H1 (cell line): Measurements from ENCODE around the gene TCERG1L. TPM values are rescaled to one million over a fixed set of nuclear protein-coding genes. Genes with fewer than 3 reads are reported as not detected.

Experiments
- CEBPB ChIP-seq: IDR thresholded peaks from 2 replicates; pipeline ENCODE4 v1.6.1; 2012; ENCODE audit warnings: low read depth, low read length
- CHD7 ChIP-seq: fragments of 300-600 bp; sonication (generic); IDR thresholded peaks from 2 replicates; pipeline ENCODE4 v1.7.1; 2012; ENCODE audit warnings: low read length, moderate library complexity, mild to moderate bottlenecking, inconsistent platforms; ENCODE audit not compliant: insufficient replicate concordance
- CTBP2 ChIP-seq: IDR thresholded peaks from 2 replicates; pipeline ENCODE4 v1.7.0; 2011; ENCODE audit warnings: borderline replicate concordance, mild to moderate bottlenecking, moderate library complexity, mixed read lengths, low read length; ENCODE audit not compliant: insufficient read depth, insufficient read length
- POU5F1 ChIP-seq: IDR thresholded peaks from 2 replicates; pipeline ENCODE4 v1.6.1; 2011; ENCODE audit warnings: low read depth, mild to moderate bottlenecking, low read length, moderate library complexity
- RAD21 ChIP-seq, 2 experiments: IDR thresholded peaks in 1 of 2; conservative IDR thresholded peaks in 1 of 2; 2 replicates each; pipeline ENCODE4 v1.6.1; 2011; ENCODE audit warnings: low read depth in 2 of 2, low read length in 2 of 2, improper control_type of control experiment in 1 of 2, inconsistent platforms in 1 of 2, mild to moderate bottlenecking in 1 of 2, moderate library complexity in 1 of 2
- SIN3A ChIP-seq, 2 experiments: IDR thresholded peaks in 1 of 2; conservative IDR thresholded peaks in 1 of 2; 2 replicates each; pipeline ENCODE4 v1.6.1; 2011 to 2012; ENCODE audit warnings: low read length in 2 of 2, improper control_type of control experiment in 1 of 2, low read depth in 1 of 2, mild to moderate bottlenecking in 1 of 2
- SIX5 ChIP-seq: IDR thresholded peaks from 2 replicates; pipeline ENCODE4 v1.6.1; 2011; ENCODE audit warnings: mild to moderate bottlenecking, low read depth, low read length
- polyA plus RNA-seq, 7 experiments: library from polyadenylated mRNA; depleted of rRNA in 3 of 7; stranded (reverse) in 5 of 7; unstranded in 2 of 7; fragments of >200 nt in 5 of 7; fragments of 200-250 nt in 2 of 7; gene quantifications; 1 replicate in 5 of 7; 2 replicates in 1 of 7; 4 replicates in 1 of 7; pipeline versions ENCODE4 v1.2.1 to v1.2.3, GENCODE V29; 2011 to 2013; ENCODE audit warnings: missing spikeins in 2 of 7, mixed read lengths in 2 of 7
- total RNA-seq: library from RNA; stranded (reverse); fragmentation: NEBNext Ultra II Directional; extraction: Animal tissue kit (Norgen Biotek cat#: 25700); gene quantifications from 2 replicates; pipeline ENCODE4 v1.2.1, GENCODE V29; 2021
- TF ChIP-seq, protein P1 (sequence below): IDR thresholded peaks from 2 replicates; pipeline ENCODE4 v1.6.1; 2011; ENCODE audit warnings: low read length, improper control_type of control experiment

Gene TCERG1L
- total and polyA plus RNA-seq, 2 of the 8 experiments (the other 6 are each of a cell fraction or from before 2014, with no cell fraction given) = 3.9 to 6.9 TPM

- TF ChIP-seq CHD7 (no peak), POU5F1 (no peak), CTBP2 (no peak), SIX5 (no peak), SIN3A (conservative IDR thresholded peaks at IDR 0.05 in 1 of 2, IDR thresholded peaks at IDR 0.05 in 1 of 2; ENCODE audit: low read depth in 1 of 2, low read length in 2 of 2) (no peak), RAD21 (IDR thresholded peaks at IDR 0.05 in 1 of 2, conservative IDR thresholded peaks at IDR 0.05 in 1 of 2; ENCODE audit: low read depth in 2 of 2, low read length in 2 of 2) (no peak), CEBPB (no peak)
- TF ChIP-seq, protein P1, sequence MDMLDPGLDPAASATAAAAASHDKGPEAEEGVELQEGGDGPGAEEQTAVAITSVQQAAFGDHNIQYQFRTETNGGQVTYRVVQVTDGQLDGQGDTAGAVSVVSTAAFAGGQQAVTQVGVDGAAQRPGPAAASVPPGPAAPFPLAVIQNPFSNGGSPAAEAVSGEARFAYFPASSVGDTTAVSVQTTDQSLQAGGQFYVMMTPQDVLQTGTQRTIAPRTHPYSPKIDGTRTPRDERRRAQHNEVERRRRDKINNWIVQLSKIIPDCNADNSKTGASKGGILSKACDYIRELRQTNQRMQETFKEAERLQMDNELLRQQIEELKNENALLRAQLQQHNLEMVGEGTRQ = no peak
Measured at GRCh38 chr10:131274133-131274880, 37.2 kb downstream of the TCERG1L start (continued).
